Measurements from ENCODE around the gene MEOX1.

DNA sequence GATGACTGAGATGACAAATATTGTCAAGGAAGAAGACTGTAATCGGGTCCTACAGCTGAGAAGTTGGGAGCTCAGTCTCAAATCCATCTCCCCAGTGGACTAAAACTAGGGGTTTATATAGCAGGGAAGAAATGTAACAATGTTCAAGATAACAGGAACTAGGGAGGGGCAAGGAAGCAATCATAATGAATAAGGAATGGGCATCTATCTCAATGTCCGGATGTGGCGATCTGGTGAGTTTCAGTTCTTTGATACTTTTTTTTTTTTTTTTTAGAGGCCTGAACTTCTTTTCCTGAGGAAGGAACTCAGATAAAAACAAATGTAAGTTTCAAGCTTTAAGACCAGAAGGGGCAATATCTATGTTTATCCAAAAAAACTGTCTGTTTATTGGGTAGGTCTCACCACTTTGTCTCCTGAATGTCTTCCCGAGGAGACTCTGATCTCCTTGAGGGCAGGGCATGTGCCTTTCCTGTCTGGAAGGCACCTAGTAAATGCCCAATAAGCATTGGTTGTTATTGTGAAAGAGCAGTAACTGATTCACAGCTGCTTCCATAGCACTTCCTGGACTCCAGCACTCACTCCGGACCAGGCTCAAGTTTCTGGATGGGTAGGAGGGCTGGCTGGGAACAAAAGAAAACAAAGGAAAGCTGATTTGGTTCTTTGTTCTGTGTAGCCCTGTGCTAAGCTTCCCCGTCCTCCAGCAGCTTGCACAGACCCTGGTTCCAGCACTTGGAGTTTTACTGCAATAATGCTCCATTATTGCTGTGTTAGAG is 51.9 kb downstream of the MEOX1 start:
- TF ChIP-seq, protein P1, sequence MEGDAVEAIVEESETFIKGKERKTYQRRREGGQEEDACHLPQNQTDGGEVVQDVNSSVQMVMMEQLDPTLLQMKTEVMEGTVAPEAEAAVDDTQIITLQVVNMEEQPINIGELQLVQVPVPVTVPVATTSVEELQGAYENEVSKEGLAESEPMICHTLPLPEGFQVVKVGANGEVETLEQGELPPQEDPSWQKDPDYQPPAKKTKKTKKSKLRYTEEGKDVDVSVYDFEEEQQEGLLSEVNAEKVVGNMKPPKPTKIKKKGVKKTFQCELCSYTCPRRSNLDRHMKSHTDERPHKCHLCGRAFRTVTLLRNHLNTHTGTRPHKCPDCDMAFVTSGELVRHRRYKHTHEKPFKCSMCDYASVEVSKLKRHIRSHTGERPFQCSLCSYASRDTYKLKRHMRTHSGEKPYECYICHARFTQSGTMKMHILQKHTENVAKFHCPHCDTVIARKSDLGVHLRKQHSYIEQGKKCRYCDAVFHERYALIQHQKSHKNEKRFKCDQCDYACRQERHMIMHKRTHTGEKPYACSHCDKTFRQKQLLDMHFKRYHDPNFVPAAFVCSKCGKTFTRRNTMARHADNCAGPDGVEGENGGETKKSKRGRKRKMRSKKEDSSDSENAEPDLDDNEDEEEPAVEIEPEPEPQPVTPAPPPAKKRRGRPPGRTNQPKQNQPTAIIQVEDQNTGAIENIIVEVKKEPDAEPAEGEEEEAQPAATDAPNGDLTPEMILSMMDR (conservative IDR thresholded peaks at IDR 0.05; ENCODE audit: low read depth, low read length): no peak
- TF ChIP-seq EZH2phosphoT487 (IDR thresholded peaks at IDR 0.05; ENCODE audit: borderline replicate concordance, low read length): no peak

All from PC-3 (cell line).